SK-N-DZ (cell line): ENCODE data around the gene GCH1.
"Not testable (repeated sequence)": the region's sequence is repeated elsewhere in the genome, so short reads cannot be mapped to it uniquely, and the experiment has no call there.

Experiments used
- DNase-seq: peaks from one replicate; pipeline ENCODE4 v3.0.0-alpha.2; 2015; ENCODE audit warnings: low spot score

Gene GCH1

GRCh38 chr14:54908973-54909372 is 6.3 kb upstream of the GCH1 start:
- not testable (repeated sequence) for DNase-seq

GRCh38 chr14:54908190-54908589 is 5.6 kb upstream of the GCH1 start:
- no peak for DNase-seq

GRCh38 chr14:54906075-54906474 is 3.4 kb upstream of the GCH1 start:
- no peak for DNase-seq

GRCh38 chr14:54902143-54902520 is 494 bp downstream of the GCH1 start:
- DNase-seq = peak; percentile 51

- no peak for DNase-seq
Observed at GRCh38 chr14:54901380-54902142, 1.1 kb downstream of the GCH1 start.

- no peak for DNase-seq
Observed at GRCh38 chr14:54899573-54899972, 3.1 kb downstream of the GCH1 start.

- DNase-seq = not testable (repeated sequence)
Observed at GRCh38 chr14:54897809-54898555, 4.6 kb downstream of the GCH1 start.

GRCh38 chr14:54895683-54896082 is 6.9 kb downstream of the GCH1 start:
- DNase-seq = no peak

- DNase-seq = no peak
Observed at GRCh38 chr14:54894995-54895394, 7.6 kb downstream of the GCH1 start.

- peak; percentile 43 for DNase-seq
Observed at GRCh38 chr14:54893151-54893760, 9.4 kb downstream of the GCH1 start.

GRCh38 chr14:54891471-54892245 is 11.0 kb downstream of the GCH1 start:
- DNase-seq = no peak

- DNase-seq = no peak
Observed at GRCh38 chr14:54890788-54891187, 11.8 kb downstream of the GCH1 start.

- no peak for DNase-seq
Observed at GRCh38 chr14:54889919-54890318, 12.7 kb downstream of the GCH1 start.

- peak; percentile 76 for DNase-seq
Observed at GRCh38 chr14:54882521-54882920, 20.1 kb downstream of the GCH1 start.

- no peak for DNase-seq
Observed at GRCh38 chr14:54881761-54882401, 20.7 kb downstream of the GCH1 start.

- no peak for DNase-seq
Observed at GRCh38 chr14:54881235-54881760, 21.3 kb downstream of the GCH1 start.

- DNase-seq = no peak
Observed at GRCh38 chr14:54877703-54878021, 25.0 kb downstream of the GCH1 start.

GRCh38 chr14:54877015-54877702 is 25.5 kb downstream of the GCH1 start:
- DNase-seq = peak; percentile 34

- not testable (repeated sequence) for DNase-seq
Observed at GRCh38 chr14:54875648-54876047, 27.0 kb downstream of the GCH1 start.
